ENCODE data around the gene DMXL1.

DMXL1 gene

DNA sequence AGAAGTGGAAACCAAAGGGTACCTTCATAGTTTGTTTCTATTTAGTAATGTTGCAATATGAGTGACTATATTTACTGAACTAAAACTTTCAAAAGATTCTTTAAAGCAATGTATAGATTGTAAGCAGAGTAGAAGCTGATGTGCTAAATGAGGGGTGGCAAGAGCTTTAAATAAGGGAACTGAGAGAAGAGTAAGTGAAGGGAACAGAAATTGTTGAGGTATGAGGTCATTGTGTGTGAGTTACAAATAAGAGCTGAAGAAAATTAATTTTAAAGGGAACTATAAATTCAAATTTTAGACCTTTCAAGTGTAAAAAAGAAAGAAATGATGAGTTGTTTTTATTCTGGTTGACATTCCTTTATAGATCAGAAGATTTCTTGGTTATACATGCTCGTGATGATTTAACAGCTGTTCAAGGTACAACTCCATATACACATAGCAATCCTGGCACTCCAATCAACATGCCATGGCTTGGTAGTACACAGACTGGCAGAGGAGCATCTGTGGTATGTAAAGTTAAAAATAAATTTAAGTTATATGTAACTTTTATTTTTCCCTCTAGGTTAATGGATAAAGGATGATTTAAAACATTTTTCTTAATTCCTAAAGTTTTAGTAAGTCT is 149.8 kb downstream of the DMXL1 start:
- H2AFZ ChIP-seq (ENCODE audit: low read depth): no peak overlapping the region
- H4K20me1 ChIP-seq (ENCODE audit: insufficient read depth): no peaks in the 10 kb centered on the region
- no peaks in the 10 kb centered on the region for H3K36me3 ChIP-seq (ENCODE audit: insufficient read depth)
- no peak overlapping the region for H3K9ac ChIP-seq
- H3K4me1 ChIP-seq (ENCODE audit: low read depth, poor library complexity, severe bottlenecking): no peaks in the 10 kb centered on the region
- no peak overlapping the region for H3K4me2 ChIP-seq
- H3K27me3 ChIP-seq (ENCODE audit: insufficient read depth, low read depth): no peaks in the 10 kb centered on the region
- TF ChIP-seq, protein P1, sequence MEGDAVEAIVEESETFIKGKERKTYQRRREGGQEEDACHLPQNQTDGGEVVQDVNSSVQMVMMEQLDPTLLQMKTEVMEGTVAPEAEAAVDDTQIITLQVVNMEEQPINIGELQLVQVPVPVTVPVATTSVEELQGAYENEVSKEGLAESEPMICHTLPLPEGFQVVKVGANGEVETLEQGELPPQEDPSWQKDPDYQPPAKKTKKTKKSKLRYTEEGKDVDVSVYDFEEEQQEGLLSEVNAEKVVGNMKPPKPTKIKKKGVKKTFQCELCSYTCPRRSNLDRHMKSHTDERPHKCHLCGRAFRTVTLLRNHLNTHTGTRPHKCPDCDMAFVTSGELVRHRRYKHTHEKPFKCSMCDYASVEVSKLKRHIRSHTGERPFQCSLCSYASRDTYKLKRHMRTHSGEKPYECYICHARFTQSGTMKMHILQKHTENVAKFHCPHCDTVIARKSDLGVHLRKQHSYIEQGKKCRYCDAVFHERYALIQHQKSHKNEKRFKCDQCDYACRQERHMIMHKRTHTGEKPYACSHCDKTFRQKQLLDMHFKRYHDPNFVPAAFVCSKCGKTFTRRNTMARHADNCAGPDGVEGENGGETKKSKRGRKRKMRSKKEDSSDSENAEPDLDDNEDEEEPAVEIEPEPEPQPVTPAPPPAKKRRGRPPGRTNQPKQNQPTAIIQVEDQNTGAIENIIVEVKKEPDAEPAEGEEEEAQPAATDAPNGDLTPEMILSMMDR (conservative IDR thresholded peaks at IDR 0.05; ENCODE audit: low read depth, low read length): no peak
- H3K27ac ChIP-seq: no peak overlapping the region
- no peak overlapping the region for H3K4me3 ChIP-seq (IDR thresholded peaks at IDR 0.05; ENCODE audit: insufficient read depth, low read depth, low read length)
- H3K79me2 ChIP-seq (ENCODE audit: insufficient read depth, low read depth): no peaks in the 10 kb centered on the region

DNA sequence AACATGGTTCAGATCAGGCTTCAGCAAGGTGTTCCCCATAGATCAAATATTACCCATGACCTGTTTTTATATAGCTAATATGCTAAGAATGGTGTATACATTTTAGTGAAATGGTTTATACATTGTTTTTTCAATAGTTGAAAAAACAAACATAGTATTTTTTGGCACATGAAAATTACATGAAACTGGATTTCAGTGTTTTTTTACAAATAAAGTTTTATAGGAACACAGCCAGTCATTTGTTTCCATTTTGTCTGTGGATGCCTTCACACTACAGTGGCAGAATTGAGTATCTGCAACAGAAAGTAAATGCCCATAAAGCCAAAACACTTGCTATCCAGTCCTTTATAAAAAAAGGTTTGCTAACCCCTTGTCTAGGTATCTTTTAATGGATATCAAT is 150.4 kb downstream of the DMXL1 start:
- no peak overlapping the region for H3K9ac ChIP-seq
- no peak overlapping the region for H3K4me3 ChIP-seq (IDR thresholded peaks at IDR 0.05; ENCODE audit: insufficient read depth, low read depth, low read length)
- H3K27ac ChIP-seq: no peak overlapping the region
- H3K4me2 ChIP-seq: no peak overlapping the region
- H3K79me2 ChIP-seq (ENCODE audit: insufficient read depth, low read depth): no peaks in the 10 kb centered on the region
- no peaks in the 10 kb centered on the region for H3K27me3 ChIP-seq (ENCODE audit: insufficient read depth, low read depth)
- no peaks in the 10 kb centered on the region for H3K4me1 ChIP-seq (ENCODE audit: low read depth, poor library complexity, severe bottlenecking)
- TF ChIP-seq, protein P1 (conservative IDR thresholded peaks at IDR 0.05; ENCODE audit: low read depth, low read length): no peak
- H3K36me3 ChIP-seq (ENCODE audit: insufficient read depth): no peaks in the 10 kb centered on the region
- H2AFZ ChIP-seq (ENCODE audit: low read depth): no peak overlapping the region
- no peaks in the 10 kb centered on the region for H4K20me1 ChIP-seq (ENCODE audit: insufficient read depth)

DNA sequence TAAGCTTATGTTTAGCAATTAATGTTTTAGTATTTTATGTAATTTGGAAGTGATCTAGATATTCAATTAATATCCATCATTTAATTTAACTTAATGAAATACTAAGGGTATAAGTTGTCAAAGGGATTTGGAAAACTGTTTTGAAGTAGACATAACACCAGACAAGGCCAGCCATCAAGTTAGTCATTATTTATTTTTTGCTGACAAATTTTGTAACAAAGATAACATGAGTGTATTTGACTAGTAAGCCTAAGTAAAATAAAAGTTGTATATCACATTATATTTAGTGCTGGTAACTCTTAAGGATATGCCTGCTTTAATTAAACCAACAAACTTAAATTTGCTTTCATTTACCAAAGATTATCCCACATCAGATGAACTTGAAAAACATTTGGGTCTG is 159.1 kb downstream of the DMXL1 start:
- no peaks in the 10 kb centered on the region for H3K36me3 ChIP-seq (ENCODE audit: insufficient read depth)
- no peak overlapping the region for H3K9ac ChIP-seq
- no peaks in the 10 kb centered on the region for H3K79me2 ChIP-seq (ENCODE audit: insufficient read depth, low read depth)
- no peaks in the 10 kb centered on the region for H3K4me1 ChIP-seq (ENCODE audit: low read depth, poor library complexity, severe bottlenecking)
- TF ChIP-seq, protein P1 (conservative IDR thresholded peaks at IDR 0.05; ENCODE audit: low read depth, low read length): no peak
- H3K4me2 ChIP-seq: no peak overlapping the region
- H3K4me3 ChIP-seq (IDR thresholded peaks at IDR 0.05; ENCODE audit: insufficient read depth, low read depth, low read length): no peak overlapping the region
- H2AFZ ChIP-seq (ENCODE audit: low read depth): no peak overlapping the region
- no peaks in the 10 kb centered on the region for H3K27me3 ChIP-seq (ENCODE audit: insufficient read depth, low read depth)
- H4K20me1 ChIP-seq (ENCODE audit: insufficient read depth): no peaks in the 10 kb centered on the region
- no peak overlapping the region for H3K27ac ChIP-seq

DNA sequence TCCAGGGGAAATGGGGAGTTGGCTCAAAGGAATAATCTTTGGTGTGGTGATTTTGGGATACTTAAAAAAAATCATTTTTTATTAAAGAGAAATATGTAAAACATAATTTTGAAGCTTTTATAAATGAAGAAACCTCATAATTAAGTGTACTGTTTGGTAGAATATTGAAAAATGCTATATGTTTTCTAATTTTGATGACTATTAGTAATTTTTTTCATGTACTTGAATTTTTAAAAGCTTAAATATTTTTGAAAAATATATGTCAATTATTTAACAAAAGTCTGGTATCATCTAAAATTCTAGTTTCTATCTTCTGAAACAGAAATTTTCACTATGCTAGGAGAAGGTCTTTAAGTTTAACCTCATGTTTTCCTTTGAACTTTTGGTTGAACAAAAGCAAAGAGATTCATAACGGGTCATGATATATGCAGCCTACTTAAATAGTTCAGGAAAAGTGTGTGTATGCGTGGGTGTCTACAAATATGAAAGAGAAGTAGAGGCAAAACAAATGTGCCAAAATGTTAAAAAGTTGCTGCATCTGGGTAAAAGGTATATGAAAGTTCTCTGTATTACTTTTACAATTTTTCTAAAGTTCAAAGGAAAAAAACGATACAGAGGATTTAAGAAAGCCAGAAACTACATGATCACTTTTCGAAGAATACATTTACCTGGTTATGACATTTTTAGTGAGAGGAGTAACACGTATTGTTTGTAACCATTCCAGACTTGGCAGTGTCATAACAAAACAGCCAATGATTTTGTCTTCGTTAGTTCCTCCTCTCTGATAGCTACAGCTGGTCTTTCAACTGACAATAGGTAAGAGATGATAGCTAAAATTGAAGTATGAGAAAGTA is 167.6 kb downstream of the DMXL1 start:
- TF ChIP-seq, protein P1 (conservative IDR thresholded peaks at IDR 0.05; ENCODE audit: low read depth, low read length): no peak
- no peaks in the 10 kb centered on the region for H3K36me3 ChIP-seq (ENCODE audit: insufficient read depth)
- no peaks in the 10 kb centered on the region for H4K20me1 ChIP-seq (ENCODE audit: insufficient read depth)
- no peaks in the 10 kb centered on the region for H3K27me3 ChIP-seq (ENCODE audit: insufficient read depth, low read depth)
- no peak overlapping the region for H2AFZ ChIP-seq (ENCODE audit: low read depth)
- H3K4me1 ChIP-seq (ENCODE audit: low read depth, poor library complexity, severe bottlenecking): no peaks in the 10 kb centered on the region
- H3K9ac ChIP-seq: no peak overlapping the region
- no peak overlapping the region for H3K27ac ChIP-seq
- no peak overlapping the region for H3K4me3 ChIP-seq (IDR thresholded peaks at IDR 0.05; ENCODE audit: insufficient read depth, low read depth, low read length)
- H3K79me2 ChIP-seq (ENCODE audit: insufficient read depth, low read depth): no peaks in the 10 kb centered on the region
- no peak overlapping the region for H3K4me2 ChIP-seq

Measured in KMS-11 (cell line).